HG03558 (cell line): ENCODE data around the gene FUT8.
"Not testable (repeated sequence)": the region's sequence is repeated elsewhere in the genome, so short reads cannot be mapped to it uniquely, and the experiment has no call there.

Source experiments
- ATAC-seq: cut with Tn5 transposase; IDR thresholded peaks from one replicate; pipeline ENCODE4 v1.9.1; 2021; ENCODE audit warnings: moderate number of reproducible peaks; ENCODE audit not compliant: unreplicated experiment; ENCODE audit errors: extremely low read depth

Gene FUT8

GRCh38 chr14:65686761-65687160 is 274.2 kb downstream of the FUT8 start:
- no peak for ATAC-seq

- no peak for ATAC-seq
These were observed 276.5 kb downstream of the FUT8 start for GRCh38 chr14:65689070-65689469.

- ATAC-seq: not testable (repeated sequence)
These were observed 280.0 kb downstream of the FUT8 start for GRCh38 chr14:65692566-65692965.

- ATAC-seq: no peak
These were observed 284.3 kb downstream of the FUT8 start for GRCh38 chr14:65696801-65697200.

- ATAC-seq: no peak
These were observed 291.0 kb downstream of the FUT8 start for GRCh38 chr14:65703521-65703920.

GRCh38 chr14:65703996-65704395 is 291.5 kb downstream of the FUT8 start:
- no peak for ATAC-seq

- no peak for ATAC-seq
These were observed 291.9 kb downstream of the FUT8 start for GRCh38 chr14:65704437-65704836.

GRCh38 chr14:65704850-65705249 is 292.3 kb downstream of the FUT8 start:
- ATAC-seq: peak; percentile 72

- no peak for ATAC-seq
These were observed 297.0 kb downstream of the FUT8 start for GRCh38 chr14:65709576-65709975.

- not testable (repeated sequence) for ATAC-seq
These were observed 304.3 kb downstream of the FUT8 start for GRCh38 chr14:65716813-65717212.

GRCh38 chr14:65717384-65717915 is 304.9 kb downstream of the FUT8 start:
- not testable (repeated sequence) for ATAC-seq

- ATAC-seq: no peak
These were observed 306.1 kb downstream of the FUT8 start for GRCh38 chr14:65718629-65719028.

GRCh38 chr14:65720171-65720570 is 307.6 kb downstream of the FUT8 start:
- no peak for ATAC-seq

GRCh38 chr14:65720743-65721142 is 308.2 kb downstream of the FUT8 start:
- no peak for ATAC-seq

GRCh38 chr14:65723348-65723747 is 310.8 kb downstream of the FUT8 start:
- no peak for ATAC-seq

GRCh38 chr14:65728604-65729003 is 316.1 kb downstream of the FUT8 start:
- ATAC-seq: no peak

- no peak for ATAC-seq
These were observed 317.0 kb downstream of the FUT8 start for GRCh38 chr14:65729566-65729965.

GRCh38 chr14:65731933-65732506 is 319.5 kb downstream of the FUT8 start:
- ATAC-seq: peak; percentile 98

- no peak for ATAC-seq
These were observed 325.8 kb downstream of the FUT8 start for GRCh38 chr14:65738339-65738738.

- no peak for ATAC-seq
These were observed 333.1 kb downstream of the FUT8 start for GRCh38 chr14:65745396-65746190.

GRCh38 chr14:65748796-65749195 is 336.3 kb downstream of the FUT8 start:
- no peak for ATAC-seq

GRCh38 chr14:65749287-65749686 is 336.8 kb downstream of the FUT8 start:
- no peak for ATAC-seq
